ENCODE results near the gene FAM171A2. TPM values are rescaled to one million over a fixed set of nuclear protein-coding genes. Genes with fewer than 3 reads are reported as not detected.
"Not testable (repeated sequence)": the region's sequence is repeated elsewhere in the genome, so short reads cannot be mapped to it uniquely, and the experiment has no call there.

Gene FAM171A2
- under 1 TPM; 0.37 to 0.45 TPM for total RNA-seq

DNA sequence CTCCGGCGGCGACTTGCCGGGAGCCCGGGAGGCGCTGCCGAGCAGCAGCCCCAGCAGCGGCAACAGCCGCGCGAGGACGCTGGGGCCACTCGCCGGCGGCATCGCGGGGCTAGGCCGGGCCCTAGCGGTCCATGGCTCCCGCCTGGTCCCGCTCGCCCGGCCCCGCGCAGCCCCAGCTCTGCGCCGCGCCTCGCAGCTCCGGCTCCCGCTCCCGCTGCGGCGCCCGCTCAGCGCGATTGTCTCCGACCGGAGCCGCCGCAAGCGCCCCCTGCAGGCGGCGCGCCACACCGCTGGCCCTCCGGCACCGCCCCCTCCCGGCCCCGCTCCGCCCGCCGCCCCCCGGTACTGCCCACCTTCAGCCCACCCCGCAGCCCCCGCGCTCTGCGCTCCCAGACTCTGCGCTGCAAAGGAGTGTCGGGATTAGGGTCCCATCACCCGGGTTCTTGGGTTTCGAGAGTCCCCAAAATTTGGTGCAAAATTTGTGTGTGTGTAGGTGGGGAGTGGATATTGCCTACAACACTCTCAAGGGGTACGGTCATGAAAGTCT lies at the start of gene FAM171A2:
FAM171A2 (minus strand) TSS at position 241 of the 547 bp plus-strand sequence; CDS start at position 102, 139 bp downstream.
- peak; percentile 93 for ATAC-seq
- POLR2A ChIA-PET: interaction anchor here (0.7 kb wide), 1 partner anchor 12 kb away, joined by 3 read pairs; no protein-coding TSS in a partner anchor
- CTCF ChIA-PET: interaction anchor here (0.7 to 3.5 kb wide), 22 partner anchors 8 to 420 kb away, joined by 3 to 29 read pairs (median 5); partner anchors contain the start of gene GRN
- Mint-ChIP-seq H3K36me3 (ENCODE audit: low read depth) (no peaks in the 10 kb centered on the region), H3K4me3 (peak within 1 kb of the TSS; percentile 73), H3K9me3 (ENCODE audit: insufficient read depth) (no peaks in the 10 kb centered on the region), H3K4me1 (ENCODE audit: low read depth) (peaks cover 4% of the 10 kb centered on the region), H3K27ac (no peak within 1 kb of the TSS), H3K27me3 (ENCODE audit: low read depth) (peaks cover 40% of the 10 kb centered on the region)
- peak; percentile 70 for DNase-seq

DNA sequence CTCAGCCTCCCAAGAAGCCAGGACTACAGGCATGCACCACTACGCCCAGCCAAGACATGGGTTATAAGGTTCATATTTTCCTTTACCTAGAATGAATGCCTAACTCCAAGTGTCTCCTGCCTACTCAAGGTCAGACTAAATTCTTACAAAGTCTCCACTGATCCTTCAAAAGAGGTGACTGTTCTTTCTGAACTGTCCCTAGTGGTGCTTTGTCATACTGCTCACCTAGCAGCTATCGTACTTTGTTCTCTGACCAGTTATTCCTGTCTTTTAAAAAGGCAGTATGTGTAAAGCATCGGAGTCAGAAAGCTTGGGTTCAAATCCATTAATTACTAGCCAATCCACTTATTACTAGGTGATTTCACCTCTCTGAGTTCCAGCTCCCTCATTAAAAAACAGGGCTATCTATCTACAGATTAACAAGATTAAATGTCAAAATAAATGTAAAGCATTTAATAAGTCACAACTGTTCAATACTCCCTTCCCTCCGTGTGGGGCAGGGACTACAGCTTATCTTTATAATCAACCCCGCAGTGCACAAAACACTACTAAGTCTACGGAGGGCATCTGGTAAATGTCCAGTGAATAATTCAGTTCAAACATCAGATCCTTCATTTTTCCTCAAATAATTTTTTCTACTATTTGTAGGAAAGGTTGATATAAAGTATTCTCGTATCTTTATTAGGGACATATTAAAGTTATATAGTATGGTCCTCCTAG lies 45.8 kb upstream of the FAM171A2 start:
- Mint-ChIP-seq H3K4me3 (no peak overlapping the region), H3K27ac (no peak overlapping the region), H3K4me1 (ENCODE audit: low read depth) (no peaks in the 10 kb centered on the region), H3K9me3 (ENCODE audit: insufficient read depth) (no peaks in the 10 kb centered on the region), H3K27me3 (ENCODE audit: low read depth) (no peaks in the 10 kb centered on the region), H3K36me3 (ENCODE audit: low read depth) (peaks cover 14% of the 10 kb centered on the region)
- ChIA-PET POLR2A (interaction anchor here (0.5 kb wide), 1 partner anchor 94 kb away, joined by 3 read pairs; the partner anchor contains the start of gene GPATCH8), CTCF (no interaction called here)
- ATAC-seq (no peak), DNase-seq (no peak)

- CTCF ChIA-PET: no interaction called here
- DNase-seq: no peak
- ATAC-seq: no peak
- no peak overlapping the region for H3K27ac Mint-ChIP-seq
- no peak overlapping the region for H3K4me3 Mint-ChIP-seq
- no peaks in the 10 kb centered on the region for H3K4me1 Mint-ChIP-seq (ENCODE audit: low read depth)
- no peaks in the 10 kb centered on the region for H3K9me3 Mint-ChIP-seq (ENCODE audit: insufficient read depth)
- no peaks in the 10 kb centered on the region for H3K27me3 Mint-ChIP-seq (ENCODE audit: low read depth)
- POLR2A ChIA-PET: no interaction called here
- H3K36me3 Mint-ChIP-seq (ENCODE audit: low read depth): peaks cover 13% of the 10 kb centered on the region
Observed at GRCh38 chr17:44408786-44409185, 45.1 kb upstream of the FAM171A2 start.

- ChIA-PET POLR2A (interaction anchor here (0.6 kb wide), 1 partner anchor 189 kb away, joined by 4 read pairs; no protein-coding TSS in a partner anchor), CTCF (no interaction called here)
- Mint-ChIP-seq H3K27ac (no peak overlapping the region), H3K36me3 (ENCODE audit: low read depth) (peaks cover 42% of the 10 kb centered on the region), H3K4me1 (ENCODE audit: low read depth) (peaks cover 14% of the 10 kb centered on the region), H3K4me3 (no peak overlapping the region), H3K9me3 (ENCODE audit: insufficient read depth) (no peaks in the 10 kb centered on the region), H3K27me3 (ENCODE audit: low read depth) (no peaks in the 10 kb centered on the region)
- ATAC-seq (peak; percentile 44), DNase-seq (no peak)
Observed at GRCh38 chr17:44402564-44403172, 39.0 kb upstream of the FAM171A2 start.

- ATAC-seq (no peak), DNase-seq (no peak)
- Mint-ChIP-seq H3K27me3 (ENCODE audit: low read depth) (no peaks in the 10 kb centered on the region), H3K4me1 (ENCODE audit: low read depth) (peaks cover 14% of the 10 kb centered on the region), H3K36me3 (ENCODE audit: low read depth) (peaks cover 47% of the 10 kb centered on the region), H3K9me3 (ENCODE audit: insufficient read depth) (no peaks in the 10 kb centered on the region), H3K27ac (no peak overlapping the region), H3K4me3 (no peak overlapping the region)
- POLR2A ChIA-PET: no interaction called here
- CTCF ChIA-PET: interaction anchor here (0.9 to 2.0 kb wide), 6 partner anchors 11 to 554 kb away, joined by 3 to 10 read pairs (median 4); partner anchors contain the start of gene ITGA2B
Observed at GRCh38 chr17:44400226-44400847, 36.7 kb upstream of the FAM171A2 start.

- DNase-seq (no peak), ATAC-seq (no peak)
- H3K27me3 Mint-ChIP-seq (ENCODE audit: low read depth): no peaks in the 10 kb centered on the region
- H3K4me3 Mint-ChIP-seq: no peak overlapping the region
- CTCF ChIA-PET: interaction anchor here (0.9 to 2.0 kb wide), 6 partner anchors 9 to 135 kb away, joined by 3 to 10 read pairs (median 4); partner anchors contain the start of gene ITGA2B
- H3K4me1 Mint-ChIP-seq (ENCODE audit: low read depth): peaks cover 14% of the 10 kb centered on the region
- peak overlapping the region; percentile 47 for H3K27ac Mint-ChIP-seq
- H3K36me3 Mint-ChIP-seq (ENCODE audit: low read depth): peaks cover 45% of the 10 kb centered on the region
- H3K9me3 Mint-ChIP-seq (ENCODE audit: insufficient read depth): no peaks in the 10 kb centered on the region
- POLR2A ChIA-PET: no interaction called here
Observed at GRCh38 chr17:44398692-44399691, 35.3 kb upstream of the FAM171A2 start.

- H3K9me3 Mint-ChIP-seq (ENCODE audit: insufficient read depth): no peaks in the 10 kb centered on the region
- DNase-seq: no peak
- H3K4me1 Mint-ChIP-seq (ENCODE audit: low read depth): peaks cover 6% of the 10 kb centered on the region
- H3K27me3 Mint-ChIP-seq (ENCODE audit: low read depth): no peaks in the 10 kb centered on the region
- POLR2A ChIA-PET: no interaction called here
- no peak overlapping the region for H3K4me3 Mint-ChIP-seq
- peaks cover 39% of the 10 kb centered on the region for H3K36me3 Mint-ChIP-seq (ENCODE audit: low read depth)
- no peak for ATAC-seq
- peak overlapping the region; percentile 52 for H3K27ac Mint-ChIP-seq
- CTCF ChIA-PET: interaction anchor here (1.1 to 1.8 kb wide), 2 partner anchors 126 kb away, joined by 3 to 7 read pairs; no protein-coding TSS in a partner anchor
Observed at GRCh38 chr17:44397479-44398440, 34.1 kb upstream of the FAM171A2 start.

DNA sequence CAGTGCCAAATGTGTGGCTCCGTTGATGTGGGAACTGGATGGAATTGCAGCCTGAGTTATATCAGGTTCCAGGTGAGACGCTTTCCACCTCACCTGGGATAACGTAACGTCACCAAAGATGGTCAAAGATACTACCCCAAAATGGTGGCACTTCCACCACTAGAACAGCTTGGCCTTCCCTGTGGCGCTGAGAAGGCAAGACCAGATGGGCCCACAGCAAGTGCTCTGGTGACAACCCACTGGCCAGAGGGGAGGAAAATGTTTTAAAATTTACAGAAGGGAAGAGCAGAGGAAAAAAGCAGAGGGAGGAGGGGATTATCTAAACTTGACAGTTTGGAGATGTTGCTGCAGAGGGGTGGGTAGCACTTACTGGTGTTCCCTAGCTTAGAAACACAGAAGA lies 33.3 kb upstream of the FAM171A2 start:
- H3K4me3 Mint-ChIP-seq: no peak overlapping the region
- ChIA-PET CTCF (interaction anchor here (1.8 kb wide), 1 partner anchor 126 kb away, joined by 7 read pairs; no protein-coding TSS in a partner anchor), POLR2A (no interaction called here)
- no peaks in the 10 kb centered on the region for H3K9me3 Mint-ChIP-seq (ENCODE audit: insufficient read depth)
- H3K36me3 Mint-ChIP-seq (ENCODE audit: low read depth): peaks cover 34% of the 10 kb centered on the region
- H3K27ac Mint-ChIP-seq: no peak overlapping the region
- DNase-seq: no peak
- ATAC-seq: no peak
- H3K27me3 Mint-ChIP-seq (ENCODE audit: low read depth): no peaks in the 10 kb centered on the region
- H3K4me1 Mint-ChIP-seq (ENCODE audit: low read depth): no peaks in the 10 kb centered on the region

GRCh38 chr17:44394833-44395232 lies 31.2 kb upstream of the FAM171A2 start:
- Mint-ChIP-seq H3K27me3 (ENCODE audit: low read depth) (peaks cover 3% of the 10 kb centered on the region), H3K4me3 (no peak overlapping the region), H3K4me1 (ENCODE audit: low read depth) (peaks cover 6% of the 10 kb centered on the region), H3K36me3 (ENCODE audit: low read depth) (peaks cover 23% of the 10 kb centered on the region), H3K9me3 (ENCODE audit: insufficient read depth) (no peaks in the 10 kb centered on the region), H3K27ac (no peak overlapping the region)
- DNase-seq (no peak), ATAC-seq (no peak)
- CTCF ChIA-PET: no interaction called here
- POLR2A ChIA-PET: no interaction called here

DNA sequence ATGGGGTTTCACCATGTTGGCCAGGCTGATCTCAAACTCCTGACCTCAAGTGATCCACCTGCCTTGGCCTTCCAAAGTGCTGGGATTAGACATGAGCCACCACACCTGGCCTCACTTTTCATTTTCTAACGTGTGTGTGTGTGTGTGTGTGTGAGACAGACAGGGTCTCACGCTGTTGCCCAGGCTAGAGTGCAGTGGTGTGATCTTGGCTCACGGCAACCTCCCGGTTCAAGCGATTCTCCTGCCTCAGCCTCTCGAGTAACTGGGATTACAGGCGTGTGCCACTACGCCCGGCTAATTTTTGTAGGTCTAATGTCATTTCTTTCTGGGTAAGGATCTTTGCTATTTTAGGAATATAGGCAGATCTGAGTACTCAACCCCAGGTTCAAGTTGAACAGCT lies 30.5 kb upstream of the FAM171A2 start:
- POLR2A ChIA-PET; DNase-seq; CTCF ChIA-PET; H3K9me3 Mint-ChIP-seq (ENCODE audit: insufficient read depth); H3K27ac Mint-ChIP-seq; H3K27me3 Mint-ChIP-seq (ENCODE audit: low read depth); H3K4me3 Mint-ChIP-seq; ATAC-seq: not testable (repeated sequence)
- Mint-ChIP-seq H3K36me3 (ENCODE audit: low read depth) (peaks cover 20% of the 10 kb centered on the region), H3K4me1 (ENCODE audit: low read depth) (peaks cover 14% of the 10 kb centered on the region)
